T1000 (cell line): ENCODE measurements around the gene FOXB2.

Source experiments
- DNase-seq: peaks from one replicate; lab custom pipeline; 2025; ENCODE audit warnings: mixed read lengths; lab: John Stamatoyannopoulos, UW

The FOXB2 gene

DNA sequence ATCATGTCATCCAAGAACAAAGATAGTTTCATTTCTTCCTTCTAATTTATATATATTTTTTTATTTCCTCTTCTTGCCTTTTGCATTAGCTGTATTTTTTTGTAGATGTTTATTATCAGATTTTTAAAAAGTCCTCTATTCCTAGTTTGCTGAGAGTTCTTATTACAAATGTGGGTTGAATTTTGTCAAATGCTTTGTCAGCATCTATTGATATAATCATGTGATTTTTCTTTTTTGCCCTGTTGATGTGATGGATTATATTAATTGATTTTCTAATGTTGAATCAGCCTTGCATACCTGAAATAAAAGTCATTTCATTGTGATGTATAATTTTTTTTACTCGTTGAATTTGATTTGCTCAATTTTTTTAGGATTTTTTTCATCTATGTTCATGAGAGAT, 46.9 kb downstream of the FOXB2 start:
- no peak for DNase-seq
